ENCODE data around the gene IL15RA.

Gene IL15RA

DNA sequence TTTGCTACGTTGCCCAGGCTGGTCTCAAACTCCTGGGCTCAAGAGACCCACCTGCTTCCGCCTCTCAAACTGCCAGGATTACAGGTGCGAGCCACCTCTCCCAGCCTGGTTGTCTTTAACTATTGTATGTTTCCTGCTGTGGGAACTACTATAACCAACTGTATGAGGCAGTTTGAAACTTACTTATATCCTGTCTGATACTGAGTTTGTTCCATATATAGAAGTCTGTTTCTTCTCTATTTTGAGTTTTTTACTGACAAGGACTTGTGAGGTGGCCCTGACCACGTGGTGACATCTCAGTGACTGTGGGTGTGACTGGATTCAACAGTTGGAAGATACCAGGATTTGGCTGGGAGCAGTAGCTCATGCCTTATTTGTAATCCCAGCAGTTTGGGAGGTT is 73.1 kb downstream of the IL15RA start:
- H2AFZ ChIP-seq (ENCODE audit: low read depth, low read length) = no peak overlapping the region
- no peaks in the 10 kb centered on the region for H3K27me3 ChIP-seq (ENCODE audit: low read depth, low read length)
- no peak for TF ChIP-seq EZH2phosphoT487 (IDR thresholded peaks at IDR 0.05; ENCODE audit: low read depth)
- TF ChIP-seq, protein P1, sequence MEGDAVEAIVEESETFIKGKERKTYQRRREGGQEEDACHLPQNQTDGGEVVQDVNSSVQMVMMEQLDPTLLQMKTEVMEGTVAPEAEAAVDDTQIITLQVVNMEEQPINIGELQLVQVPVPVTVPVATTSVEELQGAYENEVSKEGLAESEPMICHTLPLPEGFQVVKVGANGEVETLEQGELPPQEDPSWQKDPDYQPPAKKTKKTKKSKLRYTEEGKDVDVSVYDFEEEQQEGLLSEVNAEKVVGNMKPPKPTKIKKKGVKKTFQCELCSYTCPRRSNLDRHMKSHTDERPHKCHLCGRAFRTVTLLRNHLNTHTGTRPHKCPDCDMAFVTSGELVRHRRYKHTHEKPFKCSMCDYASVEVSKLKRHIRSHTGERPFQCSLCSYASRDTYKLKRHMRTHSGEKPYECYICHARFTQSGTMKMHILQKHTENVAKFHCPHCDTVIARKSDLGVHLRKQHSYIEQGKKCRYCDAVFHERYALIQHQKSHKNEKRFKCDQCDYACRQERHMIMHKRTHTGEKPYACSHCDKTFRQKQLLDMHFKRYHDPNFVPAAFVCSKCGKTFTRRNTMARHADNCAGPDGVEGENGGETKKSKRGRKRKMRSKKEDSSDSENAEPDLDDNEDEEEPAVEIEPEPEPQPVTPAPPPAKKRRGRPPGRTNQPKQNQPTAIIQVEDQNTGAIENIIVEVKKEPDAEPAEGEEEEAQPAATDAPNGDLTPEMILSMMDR (IDR thresholded peaks at IDR 0.05; ENCODE audit: low read depth, low read length) = no peak
- H3K79me2 ChIP-seq (ENCODE audit: low read length) = no peaks in the 10 kb centered on the region
- H3K9me3 ChIP-seq (ENCODE audit: insufficient read depth, low read length) = no peaks in the 10 kb centered on the region
- H3K4me3 ChIP-seq (ENCODE audit: low read length) = no peak overlapping the region
- H4K20me1 ChIP-seq (ENCODE audit: insufficient read depth, low read length) = no peaks in the 10 kb centered on the region
- H3K36me3 ChIP-seq (replicated peaks; ENCODE audit: low read depth, low read length) = no peaks in the 10 kb centered on the region
- peaks cover 4% of the 10 kb centered on the region; the same call in 1 of the 2 replicates for H3K4me1 ChIP-seq (ENCODE audit: low read length)
- H3K9ac ChIP-seq (ENCODE audit: low read length) = no peak overlapping the region
- no peak overlapping the region for H3K4me2 ChIP-seq (ENCODE audit: low read length)
- no peak overlapping the region for H3K27ac ChIP-seq (ENCODE audit: low read length)

DNA sequence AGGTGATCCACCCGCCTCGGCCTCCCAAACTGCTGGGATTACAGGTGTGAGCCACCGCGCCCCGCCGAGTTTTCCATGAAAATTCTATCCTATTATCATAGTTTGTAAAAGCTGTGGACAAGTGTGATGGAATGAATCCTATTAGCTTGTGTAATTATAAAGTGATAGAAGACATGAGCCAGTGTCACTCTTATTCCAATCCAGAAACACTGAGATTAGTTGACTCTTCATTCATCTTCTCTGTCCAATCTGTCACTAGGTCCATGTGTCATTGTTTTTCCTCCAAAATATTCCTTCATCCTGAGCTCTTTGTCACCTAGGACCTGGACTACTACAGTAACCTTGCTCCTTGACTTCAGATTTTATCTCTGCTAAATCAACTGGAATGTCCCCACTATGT is 73.8 kb downstream of the IL15RA start:
- Histone ChIP-seq H3K27ac (ENCODE audit: low read length) (no peak overlapping the region), H3K9ac (ENCODE audit: low read length) (no peak overlapping the region), H3K4me2 (ENCODE audit: low read length) (no peak overlapping the region), H3K4me1 (ENCODE audit: low read length) (peaks cover 4% of the 10 kb centered on the region; the same call in 1 of the 2 replicates), H3K27me3 (ENCODE audit: low read depth, low read length) (no peaks in the 10 kb centered on the region), H3K4me3 (ENCODE audit: low read length) (no peak overlapping the region), H3K9me3 (ENCODE audit: insufficient read depth, low read length) (no peaks in the 10 kb centered on the region), H3K79me2 (ENCODE audit: low read length) (no peaks in the 10 kb centered on the region), H3K36me3 (replicated peaks; ENCODE audit: low read depth, low read length) (no peaks in the 10 kb centered on the region), H2AFZ (ENCODE audit: low read depth, low read length) (no peak overlapping the region), H4K20me1 (ENCODE audit: insufficient read depth, low read length) (no peaks in the 10 kb centered on the region)
- TF ChIP-seq EZH2phosphoT487 (IDR thresholded peaks at IDR 0.05; ENCODE audit: low read depth) = no peak
- TF ChIP-seq, protein P1 (IDR thresholded peaks at IDR 0.05; ENCODE audit: low read depth, low read length) = no peak

DNA sequence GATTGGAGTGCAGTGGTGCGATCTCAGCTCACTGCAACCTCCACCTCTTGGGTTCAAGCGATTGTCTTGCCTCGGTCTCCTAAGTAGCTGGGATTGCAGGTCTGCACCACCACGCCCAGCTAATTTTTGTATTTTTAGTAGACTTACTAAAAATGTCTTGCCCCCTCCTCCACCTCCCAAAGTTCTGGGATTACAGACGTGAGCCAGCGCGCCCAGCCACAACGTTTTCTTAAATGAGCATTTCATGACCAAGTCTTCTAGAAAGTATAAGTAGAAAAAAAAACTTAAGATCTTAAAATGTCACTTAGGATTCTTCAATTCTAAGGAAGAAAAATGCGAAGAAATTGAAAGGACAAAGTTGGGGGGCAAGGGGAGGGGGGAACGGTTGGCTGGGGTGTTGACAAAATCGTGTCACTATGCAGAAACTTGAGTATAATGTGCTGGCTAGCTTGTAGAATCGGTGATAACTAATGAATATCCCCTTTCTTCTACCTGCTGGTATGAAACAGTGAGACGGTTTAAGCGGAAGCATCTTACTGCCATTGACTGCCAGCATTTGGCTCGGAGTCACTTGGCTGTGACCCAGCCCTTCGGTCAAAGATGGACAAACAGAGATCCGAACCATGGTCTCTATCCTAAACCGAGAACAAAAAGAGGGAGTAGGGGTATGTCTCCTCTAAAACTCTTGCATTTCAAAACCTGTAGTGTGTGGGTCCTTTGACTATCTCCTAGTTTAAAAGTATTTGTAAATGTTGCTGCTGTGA is 74.7 kb downstream of the IL15RA start:
- Histone ChIP-seq H3K4me3 (ENCODE audit: low read length) (no peak overlapping the region), H3K9ac (ENCODE audit: low read length) (no peak overlapping the region), H3K36me3 (replicated peaks; ENCODE audit: low read depth, low read length) (peaks cover 5% of the 10 kb centered on the region), H3K27ac (ENCODE audit: low read length) (no peak overlapping the region), H4K20me1 (ENCODE audit: insufficient read depth, low read length) (no peaks in the 10 kb centered on the region), H3K4me1 (ENCODE audit: low read length) (peaks cover 4% of the 10 kb centered on the region; the same call in 1 of the 2 replicates), H3K27me3 (ENCODE audit: low read depth, low read length) (no peaks in the 10 kb centered on the region), H3K9me3 (ENCODE audit: insufficient read depth, low read length) (no peaks in the 10 kb centered on the region), H3K79me2 (ENCODE audit: low read length) (no peaks in the 10 kb centered on the region), H2AFZ (ENCODE audit: low read depth, low read length) (no peak overlapping the region), H3K4me2 (ENCODE audit: low read length) (no peak overlapping the region)
- no peak for TF ChIP-seq EZH2phosphoT487 (IDR thresholded peaks at IDR 0.05; ENCODE audit: low read depth)
- TF ChIP-seq, protein P1 (IDR thresholded peaks at IDR 0.05; ENCODE audit: low read depth, low read length) = no peak
